Brain microvascular endothelial cell (primary cell): ENCODE data around the gene RAPGEF2.
A peak's percentile ranks its signal among the peaks of the same experiment; 100 is the strongest.
"Not testable (repeated sequence)": the region's sequence is repeated elsewhere in the genome, so short reads cannot be mapped to it uniquely, and the experiment has no call there.

Experiments
- DNase-seq: peaks from one replicate; pipeline ENCODE4 v3.0.0-alpha.2; 2020
- H3K27ac ChIP-seq: fragments of 250-450 bp; sonication (Bioruptor Pico); 2 replicates; pipeline ENCODE4 v1.5.1; 2020; ENCODE audit warnings: mild to moderate bottlenecking, moderate library complexity
- H3K27me3 ChIP-seq: fragments of 250-450 bp; sonication (Bioruptor Pico); replicated peaks from 2 replicates; pipeline ENCODE4 v1.5.1; 2020; ENCODE audit warnings: mild to moderate bottlenecking
- H3K36me3 ChIP-seq: fragments of 250-450 bp; sonication (Bioruptor Pico); replicated peaks from 2 replicates; pipeline ENCODE4 v1.5.1; 2020; ENCODE audit warnings: mild to moderate bottlenecking
- H3K4me3 ChIP-seq: 2 replicates; pipeline ENCODE4 v1.5.1; 2011; ENCODE audit warnings: low read depth, mild to moderate bottlenecking, control low read depth, low read length, moderate library complexity
- CTCF ChIP-seq: IDR thresholded peaks from 2 replicates; pipeline ENCODE4 v1.5.1; 2011; ENCODE audit warnings: low read depth, mild to moderate bottlenecking, moderate library complexity, low read length, control low read depth, inconsistent platforms; ENCODE audit errors: missing control alignments
- in situ Hi-C: cut with HindIII; loops from 2 replicates; pipeline ENCODE4 v1.10.0; 2017; ENCODE audit warnings: low sequenced_read_pairs, low pct_ligation_motif_present

Gene RAPGEF2

GRCh38 chr4:159069922-159070321 lies 33.0 kb upstream of the RAPGEF2 start:
- peak; percentile 21 for DNase-seq
- H3K4me3 ChIP-seq, result no peak overlapping the region
- H3K36me3 ChIP-seq, result no peaks in the 10 kb centered on the region
- in situ Hi-C loops, result no loop called here
- no peak for TF ChIP-seq CTCF
- no peaks in the 10 kb centered on the region for H3K27me3 ChIP-seq
- peak overlapping the region; percentile 91 for H3K27ac ChIP-seq

GRCh38 chr4:159070742-159071141 lies 32.1 kb upstream of the RAPGEF2 start:
- H3K36me3 ChIP-seq, result no peaks in the 10 kb centered on the region
- no peak for TF ChIP-seq CTCF
- no peak overlapping the region for H3K4me3 ChIP-seq
- no peaks in the 10 kb centered on the region for H3K27me3 ChIP-seq
- in situ Hi-C loops, result no loop called here
- H3K27ac ChIP-seq, result peak overlapping the region; percentile 91
- DNase-seq, result peak; percentile 98

- DNase-seq, result peak; percentile 53
- TF ChIP-seq CTCF, result no peak
- Histone ChIP-seq H3K27ac (peak overlapping the region; percentile 91), H3K36me3 (no peaks in the 10 kb centered on the region), H3K4me3 (no peak overlapping the region), H3K27me3 (no peaks in the 10 kb centered on the region)
- in situ Hi-C loops, result no loop called here
These were observed 31.5 kb upstream of the RAPGEF2 start for GRCh38 chr4:159071178-159071968.

- Histone ChIP-seq H3K27me3 (no peaks in the 10 kb centered on the region), H3K4me3 (no peak overlapping the region), H3K36me3 (no peaks in the 10 kb centered on the region), H3K27ac (peak overlapping the region; percentile 91)
- TF ChIP-seq CTCF, result no peak
- in situ Hi-C loops, result no loop called here
- peak; percentile 48 for DNase-seq
These were observed 30.7 kb upstream of the RAPGEF2 start for GRCh38 chr4:159071969-159072765.

- no peak overlapping the region for H3K4me3 ChIP-seq
- no peak for TF ChIP-seq CTCF
- no peak for DNase-seq
- in situ Hi-C loops, result no loop called here
- H3K27me3 ChIP-seq, result no peaks in the 10 kb centered on the region
- no peaks in the 10 kb centered on the region for H3K36me3 ChIP-seq
- H3K27ac ChIP-seq, result no peak overlapping the region
These were observed 27.3 kb upstream of the RAPGEF2 start for GRCh38 chr4:159075531-159075932.

GRCh38 chr4:159077018-159077417 lies 25.9 kb upstream of the RAPGEF2 start:
- DNase-seq, H3K27ac ChIP-seq: not testable (repeated sequence)

More at GRCh38 chr4:159077018-159077417, 25.9 kb upstream of the RAPGEF2 start:
- in situ Hi-C loops, H3K27me3 ChIP-seq, H3K4me3 ChIP-seq, H3K36me3 ChIP-seq: not testable (repeated sequence)
